HepG2 (cell line): ENCODE results near the gene HOXB2. TPM values are rescaled to one million over a fixed set of nuclear protein-coding genes. Genes with fewer than 3 reads are reported as not detected.

Experiments used
- ATAC-seq: fragments of 200-7000 bp; cut with Tn5 transposase; 3 replicates; pipeline ENCODE4 v1.9.1; 2020; ENCODE audit warnings: mild to moderate bottlenecking, moderate library complexity
- BruUV-seq: library from RNA; stranded (reverse); fragments of 400-500 nt; replicated peaks from 2 replicates; lab custom pipeline; 2021; lab: Mats Ljungman, UMichigan
- CTCF ChIA-PET: fragments of 300-600 bp; formaldehyde crosslinking; extraction: SDS; loops from one replicate; lab custom pipeline; 2021; ENCODE audit warnings: low total read pairs, inconsistent platforms, low intra/inter-chr PET ratio; lab: Yijun Ruan, JAX
- POLR2A ChIA-PET: fragments of 350-600 bp; sonication (Branson Sonifier 250); formaldehyde crosslinking; loops from one replicate; lab custom pipeline; 2020; ENCODE audit warnings: antibody characterized with exemption, inconsistent platforms; lab: Yijun Ruan, JAX
- DNase-seq: peaks from one replicate; pipeline ENCODE4 v3.0.0-alpha.2; 2015; ENCODE audit warnings: low spot score
- FAIRE-seq: peaks from 3 replicates; lab custom pipeline; 2011; peaks lifted over from hg19 to GRCh38; lab: Jason Lieb, UNC
- H2AFZ ChIP-seq: one replicate; pipeline ENCODE4 v1.6.1; 2011; ENCODE audit warnings: low read length, inconsistent platforms
- H3K27ac ChIP-seq: fragments of 300-600 bp; 3 replicates; pipeline ENCODE4 v1.8.0; 2011; ENCODE audit warnings: mixed run types, mild to moderate bottlenecking, mixed read lengths, low read length, inconsistent platforms; ENCODE audit not compliant: insufficient read depth; ENCODE audit errors: extremely low read length
- H3K27me3 ChIP-seq, 2 experiments: fragments of 200-600 bp in 1 of 2; 2 replicates in 1 of 2; 3 replicates in 1 of 2; pipeline versions ENCODE4 v1.6.0 to v1.8.0; 2011; ENCODE audit warnings: low read length in 2 of 2, mild to moderate bottlenecking in 2 of 2, moderate library complexity in 2 of 2, inconsistent platforms in 1 of 2; ENCODE audit not compliant: insufficient read depth in 2 of 2, control insufficient read depth in 1 of 2
- H3K36me3 ChIP-seq, 2 experiments: fragments of 200-600 bp in 1 of 2; replicated peaks in 1 of 2; 2 replicates in 1 of 2; 3 replicates in 1 of 2; pipeline versions ENCODE4 v1.5.1 to v1.8.0; 2011; ENCODE audit warnings: low read length in 2 of 2, inconsistent platforms in 1 of 2; ENCODE audit not compliant: insufficient read depth in 2 of 2, control insufficient read depth in 1 of 2
- H3K4me1 ChIP-seq: 2 replicates; pipeline ENCODE4 v1.5.1; 2012; ENCODE audit warnings: low read length, inconsistent platforms; ENCODE audit not compliant: insufficient read depth
- H3K4me2 ChIP-seq: 2 replicates; pipeline ENCODE4 v1.6.0; 2011; ENCODE audit warnings: low read depth, low read length, inconsistent platforms
- H3K4me3 ChIP-seq, 3 experiments: fragments of 200-600 bp in 1 of 3; sonication (generic), shearing (Covaris generic) in 1 of 3; replicated peaks in 1 of 3; 2 replicates each; pipeline ENCODE4 v1.5.1; 2011 to 2016; ENCODE audit warnings: low read length in 3 of 3, inconsistent platforms in 2 of 3, low read depth in 2 of 3, mild to moderate bottlenecking in 2 of 3, control low read depth in 1 of 3, mixed read lengths in 1 of 3; ENCODE audit not compliant: insufficient read depth in 1 of 3
- H3K79me2 ChIP-seq: one replicate; pipeline ENCODE4 v1.6.1; 2011; ENCODE audit warnings: low read length, inconsistent platforms; ENCODE audit not compliant: insufficient read depth
- H3K9ac ChIP-seq: 2 replicates; pipeline ENCODE4 v1.6.0; 2011; ENCODE audit warnings: mild to moderate bottlenecking, low read depth, low read length, inconsistent platforms; ENCODE audit not compliant: insufficient read depth
- H3K9me3 ChIP-seq: 2 replicates; pipeline ENCODE4 v1.5.1; 2012; ENCODE audit warnings: mild to moderate bottlenecking, low read length
- H4K20me1 ChIP-seq: 2 replicates; pipeline ENCODE4 v1.6.0; 2011; ENCODE audit warnings: inconsistent platforms, mild to moderate bottlenecking, low read length, moderate library complexity; ENCODE audit not compliant: insufficient read depth
- KLF15 ChIP-seq: sonication (generic); formaldehyde crosslinking; IDR thresholded peaks from 2 replicates; pipeline ENCODE4 v1.8.1; 2023; ENCODE audit warnings: borderline replicate concordance, mild to moderate bottlenecking, inconsistent platforms, missing genetic modification reagents, mixed read lengths
- MAF1 ChIP-seq: sonication (generic); formaldehyde crosslinking; IDR thresholded peaks from 2 replicates; pipeline ENCODE4 v1.5.0; 2020; ENCODE audit warnings: missing genetic modification reagents, borderline replicate concordance
- TAF1 ChIP-seq: sonication (generic); formaldehyde crosslinking; IDR thresholded peaks from 2 replicates; pipeline ENCODE4 v1.4.0; 2020; ENCODE audit warnings: missing genetic modification reagents
- TARDBP ChIP-seq: sonication (generic); formaldehyde crosslinking; IDR thresholded peaks from 2 replicates; pipeline ENCODE4 v1.8.0; 2022; ENCODE audit warnings: mild to moderate bottlenecking, missing genetic modification reagents
- ZKSCAN8 ChIP-seq: IDR thresholded peaks from 2 replicates; pipeline ENCODE4 v1.6.1; 2016; ENCODE audit warnings: borderline replicate concordance, missing genetic modification reagents, missing compliant biosample characterization
- ZNF24 ChIP-seq: fragments of 450-650 bp; IDR thresholded peaks from 2 replicates; pipeline ENCODE4 v1.6.1; 2017; ENCODE audit warnings: antibody characterized with exemption, mild to moderate bottlenecking
- in situ Hi-C: cut with HindIII; loops from 2 replicates; pipeline ENCODE4 v1.10.0; 2017; ENCODE audit warnings: low pct_unique_long_range_greater_than_20kb; ENCODE audit not compliant: extremely low pct_ligation_motif_present
- intact Hi-C: fragments of 100-400 bp; cut with micrococcal nuclease; formaldehyde crosslinking; loops from one replicate; pipeline ENCODE4 v1.10.0; 2022; ENCODE audit not compliant: unreplicated experiment
- polyA plus RNA-seq, 8 experiments: library from polyadenylated mRNA; depleted of rRNA in 3 of 8; stranded (reverse) in 7 of 8; unstranded in 1 of 8; fragments of >200 nt; fragmentation: Illumina TruSeq in 4 of 8; extraction: Trizol in 4 of 8; gene quantifications; 2 replicates each; pipeline versions ENCODE4 v1.2.1 to v1.2.3, GENCODE V29; 2011 to 2016; ENCODE audit warnings: low read depth in 4 of 8, missing spikeins in 1 of 8, mixed read lengths in 1 of 8; ENCODE audit not compliant: insufficient read depth in 1 of 8
- total RNA-seq, 5 experiments: library from RNA; depleted of rRNA; stranded (reverse); fragments of >200 nt; fragmentation: Illumina TruSeq; extraction: Trizol; gene quantifications; 2 replicates each; pipeline ENCODE4 v1.2.3, GENCODE V29; 2016; ENCODE audit warnings: low read depth in 1 of 5
- TF ChIP-seq, protein P1 (sequence below): sonication (generic); formaldehyde crosslinking; IDR thresholded peaks from 2 replicates; pipeline ENCODE4 v1.8.0; 2022; ENCODE audit warnings: mild to moderate bottlenecking, missing genetic modification reagents, moderate library complexity

The HOXB2 gene
- total and polyA plus RNA-seq, 2 of the 13 experiments (the other 11 are each of a cell fraction or from before 2014, with no cell fraction given), result not detected

DNA sequence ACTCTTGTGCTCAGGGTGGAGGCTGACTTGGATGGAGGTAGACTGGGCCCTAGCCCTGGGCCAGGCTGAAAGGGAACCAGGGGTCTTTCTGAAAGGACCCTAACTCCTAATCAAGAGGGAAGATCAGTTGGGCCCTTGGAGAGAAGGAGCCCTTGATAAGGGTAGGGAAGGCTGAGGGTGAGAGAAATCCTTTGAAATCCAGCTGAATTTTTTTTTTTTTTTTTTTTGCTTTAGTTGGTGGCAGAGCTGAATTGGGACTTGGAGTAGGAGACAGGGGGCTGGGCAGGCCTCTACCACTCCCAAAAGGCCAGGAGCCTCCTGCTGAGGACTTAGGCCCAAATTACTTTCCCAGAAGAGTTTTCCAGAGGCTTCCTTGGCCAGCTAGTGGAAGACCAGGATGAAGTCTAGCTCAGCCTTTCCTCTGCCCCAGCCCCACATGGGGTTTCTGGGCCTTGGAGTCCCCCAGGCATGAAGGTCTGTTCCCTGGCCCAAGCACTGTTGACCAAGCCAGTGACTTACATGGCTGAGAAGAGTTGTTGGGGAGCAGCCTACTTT, 45.8 kb upstream of the HOXB2 start:
- no peak overlapping the region for H3K4me3 ChIP-seq
- H3K79me2 ChIP-seq, result no peaks in the 10 kb centered on the region
- no peak overlapping the region for H3K9ac ChIP-seq
- TF ChIP-seq TAF1 (CRISPR knock-in tag) (no peak), KLF15 (CRISPR knock-in tag) (no peak), MAF1 (CRISPR knock-in tag) (no peak), TARDBP (CRISPR knock-in tag) (no peak), ZKSCAN8 (no peak), ZNF24 (no peak)
- TF ChIP-seq, protein P1, sequence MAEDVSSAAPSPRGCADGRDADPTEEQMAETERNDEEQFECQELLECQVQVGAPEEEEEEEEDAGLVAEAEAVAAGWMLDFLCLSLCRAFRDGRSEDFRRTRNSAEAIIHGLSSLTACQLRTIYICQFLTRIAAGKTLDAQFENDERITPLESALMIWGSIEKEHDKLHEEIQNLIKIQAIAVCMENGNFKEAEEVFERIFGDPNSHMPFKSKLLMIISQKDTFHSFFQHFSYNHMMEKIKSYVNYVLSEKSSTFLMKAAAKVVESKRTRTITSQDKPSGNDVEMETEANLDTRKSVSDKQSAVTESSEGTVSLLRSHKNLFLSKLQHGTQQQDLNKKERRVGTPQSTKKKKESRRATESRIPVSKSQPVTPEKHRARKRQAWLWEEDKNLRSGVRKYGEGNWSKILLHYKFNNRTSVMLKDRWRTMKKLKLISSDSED (CRISPR knock-in tag), result no peak
- intact Hi-C loops (no loop called here), in situ Hi-C loops (no loop called here)
- H3K36me3 ChIP-seq, result no peaks in the 10 kb centered on the region
- BruUV-seq, result no TSS peak
- no peaks in the 10 kb centered on the region; the same call in 1 of the 2 replicates for H4K20me1 ChIP-seq
- ATAC-seq (no peak), FAIRE-seq (no peak), DNase-seq (no peak)
- no peak overlapping the region for H3K4me2 ChIP-seq
- peaks cover 34 to 91% of the 10 kb centered on the region in 2 experiments for H3K27me3 ChIP-seq
- CTCF ChIA-PET, result no interaction called here
- H3K9me3 ChIP-seq, result no peaks in the 10 kb centered on the region
- H3K27ac ChIP-seq, result no peak overlapping the region
- no peak overlapping the region for H2AFZ ChIP-seq
- peaks cover 11% of the 10 kb centered on the region; the same call in 1 of the 2 replicates for H3K4me1 ChIP-seq
- POLR2A ChIA-PET, result no interaction called here
